ENCODE measurements around the gene EIF3K.

- no peak for TF ChIP-seq CTCF (optimal IDR thresholded peaks at IDR 0.05 in 1 of 3, IDR thresholded peaks at IDR 0.05 in 1 of 3, conservative IDR thresholded peaks at IDR 0.05 in 1 of 3; ENCODE audit: extremely low read depth in 1 of 3, insufficient read depth in 2 of 3, low read length in 3 of 3)
- no peak for TF ChIP-seq EZH2 (IDR thresholded peaks at IDR 0.05; ENCODE audit: low read length)
Measured at GRCh38 chr19:38647966-38648768, 29.2 kb downstream of the EIF3K start.
